GM23338 (cell line): ENCODE measurements around the gene EHD3. TPM values are rescaled to one million over a fixed set of nuclear protein-coding genes. Genes with fewer than 3 reads are reported as not detected.

ENCODE experiments used
- ATAC-seq: fragments of 200-7000 bp; cut with Tn5 transposase; 3 replicates; pipeline ENCODE4 v1.9.1; 2020
- DNase-seq: peaks from one replicate; pipeline ENCODE4 v3.0.0-alpha.2; 2015; ENCODE audit warnings: low spot score
- H2AFZ ChIP-seq: fragments of 200-600 bp; sonication (generic); 2 replicates; pipeline ENCODE4 v1.8.0; 2016; ENCODE audit warnings: antibody characterized with exemption, mild to moderate bottlenecking, moderate library complexity
- H3F3A ChIP-seq: fragments of 200-600 bp; sonication (generic); replicated peaks from 2 replicates; pipeline ENCODE4 v1.8.0; 2017; ENCODE audit warnings: antibody characterized with exemption, mixed run types, low read depth
- H3K27ac ChIP-seq: fragments of 200-600 bp; sonication (generic); 2 replicates; pipeline ENCODE4 v1.6.1; 2016; ENCODE audit warnings: low read depth
- H3K27me3 ChIP-seq: fragments of 200-600 bp; sonication (generic); 2 replicates; pipeline ENCODE4 v1.8.0; 2016; ENCODE audit warnings: mild to moderate bottlenecking, mixed run types, moderate library complexity; ENCODE audit not compliant: insufficient read depth
- H3K36me3 ChIP-seq: fragments of 200-600 bp; sonication (generic); 2 replicates; pipeline ENCODE4 v1.8.0; 2016; ENCODE audit warnings: mild to moderate bottlenecking; ENCODE audit not compliant: insufficient read depth
- H3K4me1 ChIP-seq: fragments of 200-600 bp; sonication (generic); 2 replicates; pipeline ENCODE4 v1.8.0; 2016; ENCODE audit warnings: mild to moderate bottlenecking, moderate library complexity; ENCODE audit not compliant: insufficient read depth
- H3K4me2 ChIP-seq: fragments of 200-600 bp; sonication (generic); 2 replicates; pipeline ENCODE4 v1.7.1; 2017; ENCODE audit warnings: mixed run types
- H3K4me3 ChIP-seq: fragments of 200-600 bp; sonication (generic); 2 replicates; pipeline ENCODE4 v1.6.1; 2016; ENCODE audit warnings: mixed run types
- H3K79me2 ChIP-seq: fragments of 200-600 bp; sonication (generic); replicated peaks from 2 replicates; pipeline ENCODE4 v1.8.0; 2017; ENCODE audit warnings: mild to moderate bottlenecking; ENCODE audit not compliant: insufficient read depth
- H3K9me2 ChIP-seq: fragments of 200-600 bp; sonication (generic); 2 replicates; pipeline ENCODE4 v1.8.0; 2017; ENCODE audit not compliant: insufficient read depth
- H4K20me1 ChIP-seq: fragments of 200-600 bp; sonication (generic); replicated peaks from 2 replicates; pipeline ENCODE4 v1.8.0; 2017; ENCODE audit warnings: mild to moderate bottlenecking; ENCODE audit not compliant: insufficient read depth
- H3K27ac Mint-ChIP-seq: 2 replicates; pipeline ENCODE4 v1.8.0; 2020; ENCODE audit warnings: inconsistent platforms, mild to moderate bottlenecking, moderate library complexity, mixed read lengths
- H3K27me3 Mint-ChIP-seq: 3 replicates; pipeline ENCODE4 v1.8.0; 2022; ENCODE audit warnings: low read depth, mild to moderate bottlenecking, moderate library complexity, mixed read lengths, inconsistent platforms; ENCODE audit not compliant: insufficient read depth, poor library complexity
- H3K36me3 Mint-ChIP-seq: 3 replicates; pipeline ENCODE4 v1.8.0; 2021; ENCODE audit warnings: low read depth, mild to moderate bottlenecking, inconsistent platforms, moderate library complexity, mixed read lengths
- H3K4me1 Mint-ChIP-seq: 3 replicates; pipeline ENCODE4 v1.8.0; 2020; ENCODE audit warnings: mild to moderate bottlenecking, inconsistent platforms, mixed read lengths
- H3K4me3 Mint-ChIP-seq: 3 replicates; pipeline ENCODE4 v1.8.0; 2021; ENCODE audit warnings: moderate library complexity, mild to moderate bottlenecking, inconsistent platforms, mixed read lengths
- H3K9me3 Mint-ChIP-seq: 3 replicates; pipeline ENCODE4 v1.8.0; 2020; ENCODE audit warnings: moderate library complexity, mild to moderate bottlenecking, inconsistent platforms, mixed read lengths
- CREB1 ChIP-seq: fragments of 250-450 bp; sonication (Bioruptor Pico); IDR thresholded peaks from 2 replicates; pipeline ENCODE4 v1.5.0; 2020; ENCODE audit warnings: low read depth, mild to moderate bottlenecking, moderate library complexity
- CTCF ChIP-seq, 2 experiments: fragments of 200-600 bp in 1 of 2; sonication (generic) in 1 of 2; conservative IDR thresholded peaks; 2 replicates each; pipeline versions ENCODE4 v1.5.1 to v1.6.1; 2016 to 2017; ENCODE audit warnings: antibody characterized with exemption in 2 of 2, low read depth in 2 of 2, mild to moderate bottlenecking in 2 of 2, moderate library complexity in 1 of 2
- ETS1 ChIP-seq: IDR thresholded peaks from 2 replicates; pipeline ENCODE4 v1.6.1; 2016; ENCODE audit warnings: antibody characterized with exemption
- EZH2 ChIP-seq: fragments of 200-600 bp; sonication (generic); IDR thresholded peaks from one replicate; pipeline ENCODE4 v1.8.0; 2017; ENCODE audit warnings: antibody characterized with exemption, mild to moderate bottlenecking, low read depth; ENCODE audit not compliant: unreplicated experiment
- EZH2phosphoT487 ChIP-seq: fragments of 200-600 bp; sonication (generic); IDR thresholded peaks from one replicate; pipeline ENCODE4 v1.8.1; 2018; ENCODE audit warnings: antibody characterized with exemption; ENCODE audit not compliant: unreplicated experiment
- JUNB ChIP-seq: IDR thresholded peaks from one replicate; pipeline ENCODE4 v1.6.1; 2016; ENCODE audit warnings: antibody characterized with exemption; ENCODE audit not compliant: unreplicated experiment
- NANOG ChIP-seq: IDR thresholded peaks from 2 replicates; pipeline ENCODE4 v1.6.1; 2016; ENCODE audit warnings: antibody characterized with exemption, borderline replicate concordance
- REST ChIP-seq: IDR thresholded peaks from one replicate; pipeline ENCODE4 v1.6.1; 2018; ENCODE audit warnings: antibody characterized with exemption; ENCODE audit not compliant: unreplicated experiment
- ZNF114 ChIP-seq: fragments of 250-450 bp; sonication (Bioruptor Pico); IDR thresholded peaks from 2 replicates; pipeline ENCODE4 v1.5.0; 2020; ENCODE audit warnings: mild to moderate bottlenecking, moderate library complexity
- ZNF331 ChIP-seq: fragments of 250-450 bp; sonication (Bioruptor Pico); IDR thresholded peaks from 2 replicates; pipeline ENCODE4 v1.5.0; 2020; ENCODE audit warnings: low read depth, mild to moderate bottlenecking, moderate library complexity
- polyA plus RNA-seq: library from polyadenylated mRNA; unstranded; fragments of >200 nt; fragmentation: Nextera tagmentation; extraction: Ambion mirVana; gene quantifications from 2 replicates; pipeline ENCODE4 v1.2.1, GENCODE V29; 2016
- total RNA-seq: library from RNA; depleted of rRNA; stranded (reverse); fragments of >200 nt; shearing (Covaris generic); gene quantifications from 2 replicates; pipeline ENCODE4 v1.2.3, GENCODE V29; 2014

The EHD3 gene
- total and polyA plus RNA-seq, 2 experiments from 2014 or later: 3.3 to 12.6 TPM

GRCh38 chr2:31296641-31297287, 62.8 kb downstream of the EHD3 start (continued):
- TF ChIP-seq REST (no peak), NANOG (no peak), ZNF331 (no peak), EZH2phosphoT487 (no peak)

GRCh38 chr2:31297751-31298150, 63.8 kb downstream of the EHD3 start:
- H3K27me3 Mint-ChIP-seq: no peaks in the 10 kb centered on the region
- Histone ChIP-seq H2AFZ (no peak overlapping the region), H3K4me2 (no peak overlapping the region), H3K27me3 (no peaks in the 10 kb centered on the region), H3K27ac (no peak overlapping the region), H3K4me3 (no peak overlapping the region), H4K20me1 (no peaks in the 10 kb centered on the region; the same call in 1 of the 2 replicates), H3K79me2 (no peaks in the 10 kb centered on the region), H3K4me1 (peaks cover 18% of the 10 kb centered on the region), H3K36me3 (no peaks in the 10 kb centered on the region), H3K9me2 (no peaks in the 10 kb centered on the region), H3F3A (no peaks in the 10 kb centered on the region)
- no peak overlapping the region for H3K4me3 Mint-ChIP-seq
- no peak for DNase-seq
- peaks cover 34% of the 10 kb centered on the region for H3K4me1 Mint-ChIP-seq
- H3K9me3 Mint-ChIP-seq: no peaks in the 10 kb centered on the region
- no peak for ATAC-seq
- H3K27ac Mint-ChIP-seq: no peak overlapping the region
- no peaks in the 10 kb centered on the region for H3K36me3 Mint-ChIP-seq
- TF ChIP-seq EZH2phosphoT487: no peak
- no peak for TF ChIP-seq ZNF331
- TF ChIP-seq JUNB: no peak
- no peak for TF ChIP-seq ETS1
- TF ChIP-seq EZH2: no peak
- TF ChIP-seq REST: no peak
- TF ChIP-seq CTCF (conservative IDR thresholded peaks at IDR 0.05; ENCODE audit: low read depth in 2 of 2): no peak
- TF ChIP-seq CREB1 (CRISPR knock-in tag): no peak
- TF ChIP-seq ZNF114: no peak
